Astrocyte (in vitro differentiated cells and primary cell): ENCODE measurements around the gene AOC3. TPM values are rescaled to one million over a fixed set of nuclear protein-coding genes. Genes with fewer than 3 reads are reported as not detected.
"Not testable (repeated sequence)": the region's sequence is repeated elsewhere in the genome, so short reads cannot be mapped to it uniquely, and the experiment has no call there.

Source experiments
- DNase-seq: peaks from one replicate; pipeline ENCODE4 v3.0.0-alpha.2; 2010; ENCODE audit warnings: low read depth
- FAIRE-seq: peaks from 2 replicates; lab custom pipeline; 2011; peaks lifted over from hg19 to GRCh38; lab: Jason Lieb, UNC
- H2AFZ ChIP-seq: 2 replicates; pipeline ENCODE4 v1.6.0; 2012; ENCODE audit warnings: low read depth, low read length, inconsistent platforms
- H3K27ac ChIP-seq: 2 replicates; pipeline ENCODE4 v1.5.1; 2011; ENCODE audit warnings: low read depth, low read length, inconsistent platforms
- H3K27me3 ChIP-seq: 2 replicates; pipeline ENCODE4 v1.6.0; 2011; ENCODE audit warnings: low read length, inconsistent platforms; ENCODE audit not compliant: insufficient read depth
- H3K36me3 ChIP-seq: 2 replicates; pipeline ENCODE4 v1.5.1; 2011; ENCODE audit warnings: low read length, inconsistent platforms; ENCODE audit not compliant: insufficient read depth
- H3K4me1 ChIP-seq: 2 replicates; pipeline ENCODE4 v1.5.1; 2011; ENCODE audit warnings: low read length, inconsistent platforms; ENCODE audit not compliant: insufficient read depth
- H3K4me2 ChIP-seq: 2 replicates; pipeline ENCODE4 v1.6.0; 2012; ENCODE audit warnings: low read length, inconsistent platforms
- H3K4me3 ChIP-seq: 2 replicates; pipeline ENCODE4 v1.5.1; 2011; ENCODE audit warnings: low read depth, mild to moderate bottlenecking, low read length, inconsistent platforms; ENCODE audit not compliant: insufficient read depth
- H3K79me2 ChIP-seq: 2 replicates; pipeline ENCODE4 v1.6.0; 2012; ENCODE audit warnings: mild to moderate bottlenecking, low read length, inconsistent platforms; ENCODE audit not compliant: insufficient read depth
- H3K9ac ChIP-seq: 2 replicates; pipeline ENCODE4 v1.6.0; 2012; ENCODE audit warnings: mild to moderate bottlenecking, low read length, inconsistent platforms
- H3K9me3 ChIP-seq: 2 replicates; pipeline ENCODE4 v1.5.1; 2012; ENCODE audit warnings: low read depth, mild to moderate bottlenecking, low read length, inconsistent platforms; ENCODE audit not compliant: insufficient read depth
- H4K20me1 ChIP-seq: 2 replicates; pipeline ENCODE4 v1.6.0; 2012; ENCODE audit warnings: low read length, inconsistent platforms; ENCODE audit not compliant: insufficient read depth
- H3K27ac Mint-ChIP-seq: one replicate; pipeline ENCODE4 v1.8.0; 2021; ENCODE audit warnings: mild to moderate bottlenecking, mixed read lengths; ENCODE audit not compliant: unreplicated experiment
- H3K27me3 Mint-ChIP-seq: one replicate; pipeline ENCODE4 v1.8.0; 2021; ENCODE audit warnings: low read depth, mixed read lengths; ENCODE audit not compliant: unreplicated experiment
- H3K36me3 Mint-ChIP-seq: one replicate; pipeline ENCODE4 v1.8.0; 2021; ENCODE audit warnings: low read depth, mixed read lengths; ENCODE audit not compliant: unreplicated experiment
- H3K4me1 Mint-ChIP-seq: one replicate; pipeline ENCODE4 v1.8.0; 2021; ENCODE audit warnings: low read depth, mixed read lengths; ENCODE audit not compliant: unreplicated experiment
- H3K4me3 Mint-ChIP-seq: one replicate; pipeline ENCODE4 v1.8.0; 2021; ENCODE audit warnings: mild to moderate bottlenecking, moderate library complexity, mixed read lengths; ENCODE audit not compliant: unreplicated experiment
- H3K9me3 Mint-ChIP-seq: one replicate; pipeline ENCODE4 v1.8.0; 2021; ENCODE audit warnings: mild to moderate bottlenecking, mixed read lengths; ENCODE audit not compliant: unreplicated experiment
- EZH2 ChIP-seq: IDR thresholded peaks from 2 replicates; pipeline ENCODE4 v1.6.1; 2012; ENCODE audit warnings: mild to moderate bottlenecking, low read length, inconsistent platforms; ENCODE audit not compliant: insufficient read depth
- total RNA-seq: library from RNA; stranded (reverse); gene quantifications from 2 replicates; pipeline ENCODE4 v1.2.1, GENCODE V29; 2021
- TF ChIP-seq, protein P1 (sequence below): IDR thresholded peaks from 2 replicates; pipeline ENCODE4 v1.5.1; 2011; ENCODE audit warnings: low read depth, mild to moderate bottlenecking, inconsistent platforms, low read length, moderate library complexity; ENCODE audit not compliant: insufficient read depth

Gene AOC3
- total RNA-seq, 1 donor from 2014 or later: 1.1 TPM

DNA sequence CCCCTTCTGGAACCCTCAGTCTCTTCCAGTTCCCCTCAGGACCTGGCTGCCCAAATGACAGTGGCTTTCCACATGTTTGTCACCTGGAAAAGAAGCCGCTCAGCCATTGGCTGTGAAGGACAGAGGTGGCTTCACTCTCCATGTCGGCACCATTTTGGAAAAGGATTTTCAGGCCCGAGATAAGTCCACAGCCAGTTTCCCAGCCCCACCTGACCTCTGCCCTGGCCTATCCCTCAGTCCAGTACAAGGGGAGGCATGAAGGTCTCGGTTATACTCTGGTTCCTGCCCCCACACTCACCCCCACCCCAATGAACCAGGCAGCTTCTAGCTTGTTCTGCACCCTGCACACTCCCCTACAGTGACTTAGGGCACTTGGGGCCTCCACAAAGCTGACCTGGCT lies 15.2 kb downstream of the AOC3 start:
- Histone ChIP-seq H4K20me1 (no peaks in the 10 kb centered on the region), H3K4me1 (peaks cover 4% of the 10 kb centered on the region), H3K27me3 (no peaks in the 10 kb centered on the region), H3K9me3 (peaks cover 5% of the 10 kb centered on the region), H3K4me3 (no peak overlapping the region), H3K9ac (no peak overlapping the region), H3K4me2 (no peak overlapping the region), H3K27ac (no peak overlapping the region), H2AFZ (no peak overlapping the region), H3K79me2 (no peaks in the 10 kb centered on the region), H3K36me3 (no peaks in the 10 kb centered on the region)
- FAIRE-seq (no peak), DNase-seq (no peak)
- Mint-ChIP-seq H3K36me3 (peaks cover 1% of the 10 kb centered on the region), H3K4me1 (peaks cover 6% of the 10 kb centered on the region), H3K4me3 (no peak overlapping the region), H3K27me3 (peaks cover 11% of the 10 kb centered on the region), H3K27ac (no peak overlapping the region), H3K9me3 (peaks cover 9% of the 10 kb centered on the region)
- no peak for TF ChIP-seq EZH2
- TF ChIP-seq, protein P1, sequence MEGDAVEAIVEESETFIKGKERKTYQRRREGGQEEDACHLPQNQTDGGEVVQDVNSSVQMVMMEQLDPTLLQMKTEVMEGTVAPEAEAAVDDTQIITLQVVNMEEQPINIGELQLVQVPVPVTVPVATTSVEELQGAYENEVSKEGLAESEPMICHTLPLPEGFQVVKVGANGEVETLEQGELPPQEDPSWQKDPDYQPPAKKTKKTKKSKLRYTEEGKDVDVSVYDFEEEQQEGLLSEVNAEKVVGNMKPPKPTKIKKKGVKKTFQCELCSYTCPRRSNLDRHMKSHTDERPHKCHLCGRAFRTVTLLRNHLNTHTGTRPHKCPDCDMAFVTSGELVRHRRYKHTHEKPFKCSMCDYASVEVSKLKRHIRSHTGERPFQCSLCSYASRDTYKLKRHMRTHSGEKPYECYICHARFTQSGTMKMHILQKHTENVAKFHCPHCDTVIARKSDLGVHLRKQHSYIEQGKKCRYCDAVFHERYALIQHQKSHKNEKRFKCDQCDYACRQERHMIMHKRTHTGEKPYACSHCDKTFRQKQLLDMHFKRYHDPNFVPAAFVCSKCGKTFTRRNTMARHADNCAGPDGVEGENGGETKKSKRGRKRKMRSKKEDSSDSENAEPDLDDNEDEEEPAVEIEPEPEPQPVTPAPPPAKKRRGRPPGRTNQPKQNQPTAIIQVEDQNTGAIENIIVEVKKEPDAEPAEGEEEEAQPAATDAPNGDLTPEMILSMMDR: no peak

- H3K9me3 Mint-ChIP-seq: peaks cover 12% of the 10 kb centered on the region
- H3K27ac ChIP-seq: no peak overlapping the region
- H4K20me1 ChIP-seq: no peaks in the 10 kb centered on the region
- peaks cover 5% of the 10 kb centered on the region for H3K9me3 ChIP-seq
- DNase-seq: no peak
- H3K4me2 ChIP-seq: no peak overlapping the region
- H3K27ac Mint-ChIP-seq: no peak overlapping the region
- peaks cover 11% of the 10 kb centered on the region for H3K27me3 Mint-ChIP-seq
- H2AFZ ChIP-seq: no peak overlapping the region
- no peak overlapping the region for H3K4me3 Mint-ChIP-seq
- H3K79me2 ChIP-seq: no peaks in the 10 kb centered on the region
- H3K9ac ChIP-seq: no peak overlapping the region
- peaks cover 1% of the 10 kb centered on the region for H3K36me3 Mint-ChIP-seq
- peaks cover 6% of the 10 kb centered on the region for H3K4me1 Mint-ChIP-seq
- no peaks in the 10 kb centered on the region for H3K27me3 ChIP-seq
- H3K36me3 ChIP-seq: no peaks in the 10 kb centered on the region
- H3K4me1 ChIP-seq: peaks cover 4% of the 10 kb centered on the region
- FAIRE-seq: no peak
- no peak overlapping the region for H3K4me3 ChIP-seq
- TF ChIP-seq, protein P1: no peak
- no peak for TF ChIP-seq EZH2
These were observed 15.9 kb downstream of the AOC3 start for GRCh38 chr17:42866631-42867575.

DNA sequence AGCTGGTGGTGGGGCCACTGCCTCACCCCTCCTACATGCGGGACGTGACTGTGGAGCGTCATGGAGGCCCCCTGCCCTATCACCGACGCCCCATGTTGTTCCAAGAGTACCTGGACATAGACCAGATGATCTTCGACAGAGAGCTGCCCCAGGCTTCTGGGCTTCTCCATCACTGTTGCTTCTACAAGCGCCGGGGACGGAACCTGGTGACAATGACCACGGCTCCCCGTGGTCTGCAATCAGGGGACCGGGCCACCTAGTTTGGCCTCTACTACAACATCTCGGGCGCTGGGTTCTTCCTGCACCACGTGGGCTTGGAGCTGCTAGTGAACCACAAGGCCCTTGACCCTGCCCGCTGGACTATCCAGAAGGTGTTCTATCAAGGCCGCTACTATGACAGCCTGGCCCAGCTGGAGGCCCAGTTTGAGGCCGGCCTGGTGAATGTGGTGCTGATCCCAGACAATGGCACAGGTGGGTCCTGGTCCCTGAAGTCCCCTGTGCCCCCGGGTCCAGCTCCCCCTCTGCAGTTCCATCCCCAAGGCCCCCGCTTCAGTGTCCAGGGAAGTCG lies 16.8 kb downstream of the AOC3 start:
- not testable (repeated sequence) for H3K4me3 Mint-ChIP-seq, DNase-seq, H3K4me2 ChIP-seq, H4K20me1 ChIP-seq, H3K27ac ChIP-seq, H3K4me1 ChIP-seq, H3K4me3 ChIP-seq, H3K9ac ChIP-seq, H3K27ac Mint-ChIP-seq, FAIRE-seq, H3K36me3 ChIP-seq, H3K9me3 ChIP-seq, H3K4me1 Mint-ChIP-seq, H3K79me2 ChIP-seq, H3K36me3 Mint-ChIP-seq, H3K27me3 ChIP-seq, H2AFZ ChIP-seq, H3K27me3 Mint-ChIP-seq
- H3K9me3 Mint-ChIP-seq: peaks cover 13% of the 10 kb centered on the region
